Naive B cell (primary cell): ENCODE data around the gene XAF1. TPM values are rescaled to one million over a fixed set of nuclear protein-coding genes. Genes with fewer than 3 reads are reported as not detected.
A peak's percentile ranks its signal among the peaks of the same experiment; 100 is the strongest.
"Not testable (repeated sequence)": the region's sequence is repeated elsewhere in the genome, so short reads cannot be mapped to it uniquely, and the experiment has no call there.

ENCODE experiments used
- ATAC-seq, 2 donors: fragments of 150-1000 bp; cut with Tn5 transposase; 2 replicates each; pipeline ENCODE4 v1.10.0; 2021; ENCODE audit warnings: low read depth in 2 of 2, mild to moderate bottlenecking in 2 of 2, moderate library complexity in 2 of 2
- DNase-seq: peaks from one replicate; pipeline ENCODE4 v3.0.0; 2022
- H3K27ac Mint-ChIP-seq, 6 donors: one replicate each; pipeline ENCODE4 v1.8.0; 2020 to 2022; ENCODE audit warnings: mild to moderate bottlenecking in 6 of 6, mixed read lengths in 6 of 6, moderate library complexity in 5 of 6, inconsistent platforms in 2 of 6
- H3K27me3 Mint-ChIP-seq, 3 donors: one replicate each; pipeline ENCODE4 v1.8.0; 2021 to 2022; ENCODE audit warnings: mixed read lengths in 3 of 3, mild to moderate bottlenecking in 1 of 3
- H3K36me3 Mint-ChIP-seq, 2 donors: one replicate each; pipeline ENCODE4 v1.8.0; 2020 to 2022; ENCODE audit warnings: mixed read lengths in 2 of 2, inconsistent platforms in 1 of 2, mild to moderate bottlenecking in 1 of 2
- H3K4me1 Mint-ChIP-seq, 3 donors: one replicate each; pipeline ENCODE4 v1.8.0; 2020 to 2022; ENCODE audit warnings: mixed read lengths in 3 of 3, inconsistent platforms in 1 of 3, mild to moderate bottlenecking in 1 of 3, moderate library complexity in 1 of 3
- H3K4me3 Mint-ChIP-seq, 8 donors: one replicate each; pipeline ENCODE4 v1.8.0; 2020 to 2022; ENCODE audit warnings: mild to moderate bottlenecking in 8 of 8, mixed read lengths in 8 of 8, moderate library complexity in 8 of 8, inconsistent platforms in 2 of 8
- H3K9me3 Mint-ChIP-seq, 7 donors: one replicate each; pipeline ENCODE4 v1.8.0; 2020 to 2022; ENCODE audit warnings: mixed read lengths in 7 of 7, mild to moderate bottlenecking in 5 of 7, inconsistent platforms in 2 of 7, moderate library complexity in 1 of 7
- polyA plus RNA-seq, 6 donors: library from polyadenylated mRNA; unstranded; fragments of 300-500 nt; fragmentation: Illumina TruSeq; gene quantifications; one replicate each; pipeline ENCODE4 v1.2.3, GENCODE V29; 2021; ENCODE audit warnings: low read depth in 6 of 6

Gene XAF1
- polyA plus RNA-seq, 6 donors from 2014 or later: 18.6 to 75.1 (median 22.9) TPM

GRCh38 chr17:6796017-6796886, 40.4 kb downstream of the XAF1 start:
- H3K27ac Mint-ChIP-seq: peak overlapping the region in 1 of 6 donors; percentile 44
- no peaks in the 10 kb centered on the region for H3K36me3 Mint-ChIP-seq
- ATAC-seq: no peak
- H3K4me1 Mint-ChIP-seq: no peaks in the 10 kb centered on the region
- no peaks in the 10 kb centered on the region for H3K9me3 Mint-ChIP-seq
- no peak overlapping the region for H3K4me3 Mint-ChIP-seq
- no peak for DNase-seq
- peaks cover 38 to 52% (median 44%) of the 10 kb centered on the region in 3 donors for H3K27me3 Mint-ChIP-seq

GRCh38 chr17:6796887-6797490, 41.1 kb downstream of the XAF1 start:
- H3K27me3 Mint-ChIP-seq: peaks cover 33 to 52% (median 37%) of the 10 kb centered on the region in 3 donors
- H3K27ac Mint-ChIP-seq: no peak overlapping the region
- DNase-seq (no peak), ATAC-seq (no peak)
- H3K4me1 Mint-ChIP-seq: no peaks in the 10 kb centered on the region
- no peak overlapping the region for H3K4me3 Mint-ChIP-seq
- H3K36me3 Mint-ChIP-seq: no peaks in the 10 kb centered on the region
- H3K9me3 Mint-ChIP-seq: no peaks in the 10 kb centered on the region

DNA sequence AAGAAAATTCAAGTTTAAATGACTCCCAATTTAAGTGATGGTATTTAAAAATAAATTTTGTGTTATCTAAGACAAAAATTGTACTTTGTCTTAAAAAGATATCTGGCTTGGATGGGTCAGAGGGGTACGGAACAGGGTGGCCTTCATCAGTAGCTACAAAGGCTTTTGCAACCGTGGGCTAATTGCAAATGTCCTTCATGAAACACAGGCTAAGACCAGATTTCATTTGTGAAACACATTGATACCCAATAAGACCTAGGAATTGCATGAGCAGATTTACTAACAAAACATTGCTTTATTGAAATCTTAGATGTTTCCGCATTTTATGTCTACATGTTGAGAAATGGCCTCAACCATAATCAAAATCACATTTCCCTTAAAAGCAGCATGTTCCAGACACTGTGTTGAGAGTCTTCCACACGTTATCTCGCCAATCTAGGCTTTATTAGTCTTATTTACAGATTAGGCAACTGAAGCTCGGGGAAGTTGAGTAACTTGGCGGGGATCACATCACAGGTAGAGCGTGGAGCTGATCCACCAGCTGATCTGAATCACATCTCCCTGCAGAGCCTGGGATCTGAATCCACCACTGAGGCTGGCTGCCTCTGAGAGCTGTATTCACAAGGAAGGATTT, 42.0 kb downstream of the XAF1 start:
- no peak for ATAC-seq
- Mint-ChIP-seq H3K4me1 (no peaks in the 10 kb centered on the region), H3K9me3 (no peaks in the 10 kb centered on the region), H3K27ac (no peak overlapping the region), H3K4me3 (no peak overlapping the region), H3K36me3 (no peaks in the 10 kb centered on the region), H3K27me3 (peaks cover 28 to 44% (median 28%) of the 10 kb centered on the region in 3 donors)
- no peak for DNase-seq

DNA sequence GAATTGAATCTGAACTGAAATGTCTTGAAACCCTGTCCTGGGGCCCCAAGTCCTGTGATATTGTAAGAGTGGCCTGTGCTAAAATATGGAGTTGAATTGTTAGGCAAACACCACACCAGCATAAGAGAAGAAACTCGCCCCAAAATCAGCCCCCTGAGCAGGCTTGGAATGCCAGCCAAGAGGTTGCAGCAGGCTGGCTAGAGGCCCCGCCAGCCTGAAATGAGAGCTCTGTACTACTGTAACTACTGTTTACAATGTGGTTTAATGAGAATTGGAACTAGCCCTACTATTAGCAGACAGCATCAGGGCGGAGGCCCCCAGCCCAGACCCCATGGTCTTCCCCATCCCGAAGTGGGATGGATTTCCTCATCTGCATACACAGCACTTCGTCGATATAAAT, 43.9 kb downstream of the XAF1 start:
- ATAC-seq (no peak), DNase-seq (no peak)
- no peaks in the 10 kb centered on the region for H3K4me1 Mint-ChIP-seq
- H3K27ac Mint-ChIP-seq: no peak overlapping the region
- H3K9me3 Mint-ChIP-seq: no peaks in the 10 kb centered on the region
- H3K36me3 Mint-ChIP-seq: no peaks in the 10 kb centered on the region
- peaks cover 17 to 39% (median 28%) of the 10 kb centered on the region in 3 donors for H3K27me3 Mint-ChIP-seq
- no peak overlapping the region for H3K4me3 Mint-ChIP-seq

DNA sequence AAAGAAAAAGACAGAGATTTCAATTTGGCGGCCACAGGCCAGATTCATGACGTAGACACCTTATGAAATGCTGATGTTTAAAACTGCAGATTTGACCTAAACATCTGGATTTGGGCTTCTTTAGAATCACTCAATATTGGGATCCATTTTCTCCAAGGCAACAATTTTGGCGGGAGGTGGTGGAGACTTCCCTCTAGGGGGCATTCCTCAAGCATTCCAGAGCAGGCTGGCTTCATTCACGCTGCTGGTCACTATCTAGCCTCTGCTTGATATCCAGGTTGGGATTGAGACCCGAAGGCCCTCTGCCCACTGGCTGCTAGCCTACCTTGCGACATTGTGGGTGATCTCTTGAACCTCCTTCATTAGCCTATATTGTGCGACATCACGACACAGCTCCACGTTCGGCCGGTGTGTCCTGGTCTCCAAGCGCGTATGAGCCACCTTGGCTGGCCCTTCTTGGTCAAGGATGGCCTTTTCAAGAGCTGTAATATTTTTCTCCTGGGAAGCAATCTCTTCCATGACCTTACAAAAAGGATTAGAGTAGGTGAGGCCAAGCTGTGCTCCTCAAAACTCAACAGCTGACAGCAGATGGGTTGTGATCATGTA, 44.7 kb downstream of the XAF1 start:
- Mint-ChIP-seq H3K4me3 (no peak overlapping the region), H3K27ac (no peak overlapping the region), H3K27me3 (peaks cover 17 to 47% (median 24%) of the 10 kb centered on the region in 3 donors), H3K36me3 (no peaks in the 10 kb centered on the region), H3K9me3 (no peaks in the 10 kb centered on the region), H3K4me1 (no peaks in the 10 kb centered on the region)
- DNase-seq (no peak), ATAC-seq (no peak)

GRCh38 chr17:6811510-6811909, 55.7 kb downstream of the XAF1 start:
- Mint-ChIP-seq H3K27me3 (peaks cover 43 to 56% (median 50%) of the 10 kb centered on the region in 3 donors), H3K9me3 (peaks cover 0 to 6% (median 4%) of the 10 kb centered on the region in 7 donors), H3K36me3 (peaks cover 0 to 7% of the 10 kb centered on the region in 2 donors), H3K27ac (no peak overlapping the region), H3K4me1 (no peaks in the 10 kb centered on the region), H3K4me3 (no peak overlapping the region)
- no peak for ATAC-seq
- no peak for DNase-seq

- ATAC-seq (no peak), DNase-seq (no peak)
- H3K36me3 Mint-ChIP-seq: peaks cover 0 to 7% of the 10 kb centered on the region in 2 donors
- H3K27me3 Mint-ChIP-seq: peaks cover 43 to 56% (median 52%) of the 10 kb centered on the region in 3 donors
- H3K4me3 Mint-ChIP-seq: no peak overlapping the region
- H3K9me3 Mint-ChIP-seq: peaks cover 0 to 6% (median 5%) of the 10 kb centered on the region in 7 donors
- no peaks in the 10 kb centered on the region for H3K4me1 Mint-ChIP-seq
- no peak overlapping the region for H3K27ac Mint-ChIP-seq
Observed at GRCh38 chr17:6812295-6812694, 56.4 kb downstream of the XAF1 start.

DNA sequence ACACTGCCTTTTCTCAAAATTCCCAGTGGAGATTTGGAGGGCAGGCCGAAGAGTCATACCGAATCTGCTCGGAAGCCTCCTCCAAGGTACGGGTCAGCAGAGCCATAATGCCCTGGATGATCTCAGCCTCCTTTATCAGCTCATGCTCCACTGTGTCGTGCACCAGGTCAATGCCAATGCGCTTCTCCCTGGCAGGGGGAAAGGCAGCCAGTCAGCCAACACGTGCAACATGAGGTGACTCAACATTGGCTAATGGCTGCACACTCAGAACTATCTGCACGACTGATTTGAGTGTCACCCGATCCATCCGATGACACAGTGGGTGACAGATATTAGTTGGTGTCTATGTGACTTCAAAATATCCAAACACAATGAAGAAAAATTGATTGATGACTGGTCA, 59.9 kb downstream of the XAF1 start:
- Mint-ChIP-seq H3K9me3 (peaks cover 0 to 4% (median 1%) of the 10 kb centered on the region in 7 donors), H3K27me3 (peaks cover 47 to 51% (median 49%) of the 10 kb centered on the region in 3 donors), H3K4me1 (no peaks in the 10 kb centered on the region), H3K27ac (no peak overlapping the region), H3K36me3 (peaks cover 0 to 6% of the 10 kb centered on the region in 2 donors), H3K4me3 (no peak overlapping the region)
- DNase-seq (no peak), ATAC-seq (no peak)

- H3K4me1 Mint-ChIP-seq, DNase-seq, ATAC-seq, H3K36me3 Mint-ChIP-seq, H3K9me3 Mint-ChIP-seq, H3K27ac Mint-ChIP-seq, H3K4me3 Mint-ChIP-seq: not testable (repeated sequence)
- peaks cover 44 to 51% (median 45%) of the 10 kb centered on the region in 3 donors for H3K27me3 Mint-ChIP-seq
Observed at GRCh38 chr17:6816368-6816767, 60.5 kb downstream of the XAF1 start.

GRCh38 chr17:6818938-6819337, 63.1 kb downstream of the XAF1 start:
- Mint-ChIP-seq H3K4me1 (no peaks in the 10 kb centered on the region), H3K36me3 (no peaks in the 10 kb centered on the region), H3K4me3 (no peak overlapping the region), H3K27ac (no peak overlapping the region), H3K27me3 (peaks cover 30 to 39% (median 33%) of the 10 kb centered on the region in 3 donors), H3K9me3 (peaks cover 0 to 3% (median 1%) of the 10 kb centered on the region in 7 donors)
- DNase-seq (no peak), ATAC-seq (no peak)

DNA sequence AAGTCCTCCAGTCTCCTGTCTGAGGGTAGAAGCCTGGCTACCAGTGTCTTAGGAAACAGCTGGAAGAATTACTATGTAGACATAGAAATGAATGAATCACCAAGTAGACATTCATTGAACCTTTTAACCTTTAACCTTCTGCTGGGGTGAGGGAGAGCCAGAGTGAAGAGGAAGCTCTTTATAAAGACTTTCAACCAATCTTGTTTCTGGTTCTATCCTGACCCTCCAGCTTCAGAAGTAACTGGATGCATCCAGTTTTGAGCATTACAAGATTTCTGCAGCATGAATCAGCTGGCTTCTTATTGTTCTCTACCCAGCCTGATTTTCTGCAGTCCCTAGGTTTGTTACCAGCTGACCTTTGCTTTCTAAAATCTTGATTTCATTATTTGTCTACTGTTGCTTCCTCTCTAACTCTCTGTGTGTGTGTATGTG, 67.2 kb downstream of the XAF1 start:
- H3K27ac Mint-ChIP-seq: no peak overlapping the region
- ATAC-seq: no peak

More for the DNA sequence above, 67.2 kb downstream of the XAF1 start:
- Mint-ChIP-seq H3K4me1 (no peaks in the 10 kb centered on the region), H3K27me3 (peaks cover 31 to 52% (median 33%) of the 10 kb centered on the region in 3 donors), H3K4me3 (no peak overlapping the region), H3K9me3 (peaks cover 0 to 5% (median 0%) of the 10 kb centered on the region in 7 donors), H3K36me3 (no peaks in the 10 kb centered on the region)
- no peak for DNase-seq
